H1 (cell line): Measurements from ENCODE around the gene SH3YL1. TPM values are rescaled to one million over a fixed set of nuclear protein-coding genes. Genes with fewer than 3 reads are reported as not detected.

Experiments used
- CTCF ChIA-PET: fragments of 300-600 bp; sonication (Branson Sonifier 250); formaldehyde crosslinking; loops from one replicate; lab custom pipeline; 2021; ENCODE audit not compliant: partially characterized antibody; lab: Charles Lee
- POLR2A ChIA-PET: fragments of 300-600 bp; sonication (Branson Sonifier 250); formaldehyde crosslinking; loops from one replicate; lab custom pipeline; 2021; ENCODE audit warnings: inconsistent platforms; ENCODE audit not compliant: partially characterized antibody; lab: Charles Lee
- DNase-seq, 2 experiments: peaks; one replicate each; pipeline versions ENCODE4 v3.0.0 to v3.0.0-alpha.2; 2010 to 2022; ENCODE audit warnings: low spot score in 2 of 2, low read depth in 1 of 2, mixed read lengths in 1 of 2
- FAIRE-seq: peaks from 2 replicates; lab custom pipeline; 2011; peaks lifted over from hg19 to GRCh38; lab: Jason Lieb, UNC
- H2AFZ ChIP-seq: 2 replicates; pipeline ENCODE4 v1.8.1; 2012; ENCODE audit warnings: low read length, inconsistent platforms
- H2AK5ac ChIP-seq: 2 replicates; pipeline ENCODE4 v1.6.1; 2013; ENCODE audit warnings: low read depth, low read length
- H2BK120ac ChIP-seq: replicated peaks from 2 replicates; pipeline ENCODE3; 2013; ENCODE audit warnings: low read depth, low read length, inconsistent platforms
- H2BK12ac ChIP-seq: 2 replicates; pipeline ENCODE4 v1.6.1; 2013; ENCODE audit warnings: low read depth, low read length
- H2BK15ac ChIP-seq: 2 replicates; pipeline ENCODE4 v1.6.1; 2013; ENCODE audit warnings: low read length
- H2BK20ac ChIP-seq: 2 replicates; pipeline ENCODE4 v1.6.1; 2013; ENCODE audit warnings: low read length
- H2BK5ac ChIP-seq: 2 replicates; pipeline ENCODE4 v1.6.1; 2013; ENCODE audit warnings: low read depth, low read length
- H3K14ac ChIP-seq: 2 replicates; pipeline ENCODE4 v1.6.1; 2013; ENCODE audit warnings: inconsistent platforms; ENCODE audit not compliant: insufficient read length
- H3K18ac ChIP-seq: 2 replicates; pipeline ENCODE4 v1.6.1; 2013; ENCODE audit warnings: low read length; ENCODE audit errors: extremely low read depth
- H3K23ac ChIP-seq: 2 replicates; pipeline ENCODE4 v1.6.1; 2013; ENCODE audit warnings: inconsistent platforms; ENCODE audit not compliant: insufficient read length
- H3K23me2 ChIP-seq: 2 replicates; pipeline ENCODE4 v1.6.1; 2013; ENCODE audit warnings: low read depth, low read length
- H3K27ac ChIP-seq: 2 replicates; pipeline ENCODE4 v1.6.1; 2011; ENCODE audit warnings: low read depth, low read length, inconsistent platforms
- H3K27me3 ChIP-seq, 4 experiments: replicated peaks in 1 of 4; 1 replicate in 1 of 4; 2 replicates in 3 of 4; pipeline versions ENCODE4 v1.6.1 to v1.8.1; 2011 to 2013; ENCODE audit warnings: low read length in 3 of 4, mild to moderate bottlenecking in 3 of 4, inconsistent platforms in 2 of 4, mixed read lengths in 2 of 4, moderate library complexity in 1 of 4; ENCODE audit not compliant: control insufficient read depth in 3 of 4, insufficient read depth in 3 of 4; ENCODE audit errors: extremely low read depth in 1 of 4
- H3K36me3 ChIP-seq, 4 experiments: 2 replicates each; pipeline versions ENCODE4 v1.6.1 to v1.8.1; 2011 to 2013; ENCODE audit warnings: mild to moderate bottlenecking in 4 of 4, low read length in 3 of 4, moderate library complexity in 2 of 4, control low read depth in 1 of 4, inconsistent platforms in 1 of 4; ENCODE audit not compliant: insufficient read depth in 4 of 4, control insufficient read depth in 2 of 4
- H3K4ac ChIP-seq: replicated peaks from 2 replicates; pipeline ENCODE3; 2013; ENCODE audit warnings: low read length, low read depth, mixed read lengths, inconsistent platforms; ENCODE audit not compliant: insufficient read length
- H3K4me1 ChIP-seq, 4 experiments: replicated peaks in 1 of 4; 1 replicate in 1 of 4; 2 replicates in 3 of 4; pipeline versions ENCODE4 v1.6.1 to v1.8.1; 2011 to 2013; ENCODE audit warnings: low read length in 3 of 4, inconsistent platforms in 2 of 4, mixed read lengths in 1 of 4; ENCODE audit not compliant: insufficient read depth in 4 of 4, control insufficient read depth in 3 of 4
- H3K4me2 ChIP-seq, 2 experiments: 2 replicates each; pipeline versions ENCODE4 v1.6.1 to v1.8.1; 2011 to 2013; ENCODE audit warnings: low read depth in 2 of 2, low read length in 2 of 2, control low read depth in 1 of 2, inconsistent platforms in 1 of 2, mild to moderate bottlenecking in 1 of 2; ENCODE audit not compliant: insufficient read depth in 1 of 2
- H3K4me3 ChIP-seq, 4 experiments: fragments of 200-600, 300-600 bp in 1 of 4; sonication (generic), shearing (Covaris generic), sonication (Bioruptor Twin) in 1 of 4; 2 replicates each; pipeline versions ENCODE4 v1.5.1 to v1.8.1; 2011 to 2016; ENCODE audit warnings: low read length in 4 of 4, low read depth in 3 of 4, control low read depth in 2 of 4, inconsistent platforms in 2 of 4, mild to moderate bottlenecking in 2 of 4, mixed read lengths in 1 of 4, moderate library complexity in 1 of 4; ENCODE audit not compliant: insufficient read depth in 2 of 4; ENCODE audit errors: extremely low read depth in 1 of 4
- H3K56ac ChIP-seq: replicated peaks from 2 replicates; pipeline ENCODE3; 2013; ENCODE audit warnings: low read depth, mild to moderate bottlenecking, mixed read lengths, low read length, inconsistent platforms; ENCODE audit not compliant: insufficient read length
- H3K79me1 ChIP-seq: 2 replicates; pipeline ENCODE4 v1.6.1; 2013; ENCODE audit warnings: low read depth, low read length, control low read depth
- H3K79me2 ChIP-seq, 2 experiments: 2 replicates each; pipeline versions ENCODE4 v1.6.1 to v1.8.1; 2012 to 2013; ENCODE audit warnings: low read length in 2 of 2, mild to moderate bottlenecking in 2 of 2, inconsistent platforms in 1 of 2; ENCODE audit not compliant: insufficient read depth in 2 of 2, control insufficient read depth in 1 of 2
- H3K9ac ChIP-seq, 4 experiments: replicated peaks in 1 of 4; 1 replicate in 1 of 4; 2 replicates in 3 of 4; pipeline versions ENCODE4 v1.6.1 to v1.8.1; 2011 to 2013; ENCODE audit warnings: low read depth in 3 of 4, low read length in 3 of 4, control low read depth in 2 of 4, mild to moderate bottlenecking in 2 of 4, moderate library complexity in 2 of 4, inconsistent platforms in 1 of 4; ENCODE audit errors: extremely low read depth in 1 of 4
- H3K9me3 ChIP-seq, 2 experiments: 2 replicates each; pipeline versions ENCODE4 v1.6.1 to v1.8.1; 2012 to 2013; ENCODE audit warnings: mild to moderate bottlenecking in 2 of 2, moderate library complexity in 2 of 2, control low read depth in 1 of 2, inconsistent platforms in 1 of 2, low read depth in 1 of 2, low read length in 1 of 2, mixed read lengths in 1 of 2; ENCODE audit not compliant: insufficient read depth in 2 of 2
- H4K20me1 ChIP-seq, 2 experiments: replicated peaks in 1 of 2; 2 replicates each; pipeline versions ENCODE3 to v1.8.1; 2011 to 2013; ENCODE audit warnings: inconsistent platforms in 2 of 2, low read length in 2 of 2, mild to moderate bottlenecking in 1 of 2; ENCODE audit not compliant: insufficient read depth in 2 of 2, control insufficient read depth in 1 of 2
- H4K5ac ChIP-seq: 2 replicates; pipeline ENCODE4 v1.6.1; 2013; ENCODE audit warnings: low read length, low read depth, mixed read lengths, inconsistent platforms; ENCODE audit not compliant: insufficient read length
- H4K8ac ChIP-seq: 2 replicates; pipeline ENCODE4 v1.8.0; 2013; ENCODE audit warnings: mild to moderate bottlenecking, moderate library complexity, low read length, inconsistent platforms; ENCODE audit not compliant: insufficient read depth; ENCODE audit errors: extremely low read depth
- H4K91ac ChIP-seq: replicated peaks from 2 replicates; pipeline ENCODE3; 2013; ENCODE audit warnings: low read length, mixed read lengths, inconsistent platforms; ENCODE audit not compliant: insufficient read length
- ATF3 ChIP-seq: IDR thresholded peaks from 2 replicates; pipeline ENCODE4 v1.6.1; 2011; ENCODE audit warnings: low read depth, mild to moderate bottlenecking, low read length; ENCODE audit not compliant: insufficient read depth
- BRCA1 ChIP-seq: IDR thresholded peaks from 2 replicates; pipeline ENCODE4 v1.6.1; 2012; ENCODE audit warnings: low read depth, low read length, improper control_type of control experiment
- CEBPB ChIP-seq: IDR thresholded peaks from 2 replicates; pipeline ENCODE4 v1.6.1; 2012; ENCODE audit warnings: low read depth, low read length
- E2F6 ChIP-seq: IDR thresholded peaks from 2 replicates; pipeline ENCODE4 v1.6.1; 2012; ENCODE audit warnings: inconsistent platforms
- MAFK ChIP-seq: IDR thresholded peaks from 2 replicates; pipeline ENCODE4 v1.6.1; 2012; ENCODE audit warnings: low read depth, mild to moderate bottlenecking, improper control_type of control experiment, low read length
- NANOG ChIP-seq: IDR thresholded peaks from 2 replicates; pipeline ENCODE4 v1.6.1; 2011; ENCODE audit warnings: low read length, low read depth, mild to moderate bottlenecking, inconsistent platforms; ENCODE audit not compliant: insufficient read depth, poor library complexity, severe bottlenecking
- POLR2A ChIP-seq, 2 experiments: IDR thresholded peaks; 1 replicate in 1 of 2; 2 replicates in 1 of 2; pipeline ENCODE4 v1.6.1; 2011; ENCODE audit warnings: low read depth in 2 of 2, low read length in 2 of 2, mild to moderate bottlenecking in 2 of 2; ENCODE audit errors: control extremely low read depth in 1 of 2
- POLR2AphosphoS5 ChIP-seq: IDR thresholded peaks from 2 replicates; pipeline ENCODE4 v1.6.1; 2011; ENCODE audit warnings: low read depth, low read length
- RFX5 ChIP-seq: IDR thresholded peaks from 2 replicates; pipeline ENCODE4 v1.6.1; 2011; ENCODE audit warnings: low read depth, low read length, improper control_type of control experiment, borderline replicate concordance
- SIX5 ChIP-seq: IDR thresholded peaks from 2 replicates; pipeline ENCODE4 v1.6.1; 2011; ENCODE audit warnings: mild to moderate bottlenecking, low read depth, low read length
- WGBS, 2 experiments: shearing (Covaris generic) in 1 of 2; methylation state at CpG; one replicate each; pipeline versions ENCODE4 v1.1.6 to v1.1.7; 2013 to 2015; ENCODE audit warnings: low lambda C conversion rate in 2 of 2, mixed read lengths in 2 of 2, inconsistent platforms in 1 of 2, low coverage in 1 of 2, missing lambda C conversion rate in 1 of 2; ENCODE audit not compliant: insufficient replicate concordance in 2 of 2, insufficient coverage in 1 of 2, insufficient read length in 1 of 2; ENCODE audit errors: extremely low coverage in 1 of 2, missing lambda C conversion rate in 1 of 2; 5-methylcytosine and 5-hydroxymethylcytosine counted together
- polyA plus RNA-seq, 7 experiments: library from polyadenylated mRNA; depleted of rRNA in 3 of 7; stranded (reverse) in 5 of 7; unstranded in 2 of 7; fragments of >200 nt in 5 of 7; fragments of 200-250 nt in 2 of 7; gene quantifications; 1 replicate in 5 of 7; 2 replicates in 1 of 7; 4 replicates in 1 of 7; pipeline versions ENCODE4 v1.2.1 to v1.2.3, GENCODE V29; 2011 to 2013; ENCODE audit warnings: missing spikeins in 2 of 7, mixed read lengths in 2 of 7
- total RNA-seq: library from RNA; stranded (reverse); fragmentation: NEBNext Ultra II Directional; extraction: Animal tissue kit (Norgen Biotek cat#: 25700); gene quantifications from 2 replicates; pipeline ENCODE4 v1.2.1, GENCODE V29; 2021

SH3YL1 gene
- total and polyA plus RNA-seq, 2 of the 8 experiments (the other 6 are each of a cell fraction or from before 2014, with no cell fraction given), result 13.6 to 37.2 TPM

- Histone ChIP-seq H2AFZ (no peak overlapping the region), H2BK12ac (no peak overlapping the region), H3K27ac (no peak overlapping the region), H3K4me3 (no peak overlapping the region), H2AK5ac (no peak overlapping the region), H3K4ac (no peak overlapping the region), H3K4me2 (no peak overlapping the region), H4K8ac (no peak overlapping the region), H3K9ac (no peak overlapping the region), H4K91ac (no peak overlapping the region), H3K27me3 (no peaks in the 10 kb centered on the region), H2BK20ac (no peak overlapping the region), H3K79me1 (no peaks in the 10 kb centered on the region; the same call in 1 of the 2 replicates), H4K5ac (no peak overlapping the region), H3K4me1 (peaks cover 0 to 3% (median 2%) of the 10 kb centered on the region in 4 experiments; a peak in 6 of 7 replicates), H3K56ac (no peak overlapping the region), H3K14ac (no peak overlapping the region), H3K9me3 (no peaks in the 10 kb centered on the region), H3K36me3 (no peaks in the 10 kb centered on the region), H3K23me2 (no peaks in the 10 kb centered on the region), H2BK120ac (no peak overlapping the region), H3K23ac (no peak overlapping the region), H3K18ac (no peak overlapping the region), H2BK5ac (no peak overlapping the region), H4K20me1 (no peaks in the 10 kb centered on the region), H2BK15ac (no peak overlapping the region), H3K79me2 (no peaks in the 10 kb centered on the region)
- POLR2A ChIA-PET, result interaction anchor here (0.9 to 1.0 kb wide), 3 partner anchors 27 to 62 kb away, joined by 3 read pairs; partner anchors contain the start of gene SH3YL1
- FAIRE-seq (no peak), DNase-seq (no peak)
- CTCF ChIA-PET, result interaction anchor here (0.7 to 5.4 kb wide), 6 partner anchors 12 to 199 kb away, joined by 3 to 38 read pairs (median 4); no protein-coding TSS in a partner anchor
- TF ChIP-seq SIX5 (no peak), POLR2AphosphoS5 (no peak), ATF3 (no peak), POLR2A (IDR thresholded peaks at IDR 0.05; ENCODE audit: control extremely low read depth in 1 of 2, low read depth in 2 of 2, low read length in 2 of 2) (no peak), NANOG (no peak), BRCA1 (no peak), CEBPB (no peak), E2F6 (no peak), MAFK (no peak), RFX5 (no peak)
- WGBS, 2 experiments, result 93% methylated on average over 6 of the region's 6 CpGs; no CpG with 5 or more reads in 1 of the 2 experiments
Observed at GRCh38 chr2:236993-237539, 26.8 kb downstream of the SH3YL1 start.
